B cell (primary cell): Measurements from ENCODE around the gene TSSC4. TPM values are rescaled to one million over a fixed set of nuclear protein-coding genes. Genes with fewer than 3 reads are reported as not detected.

Source experiments
- ATAC-seq: fragments of 200-7000 bp; cut with Tn5 transposase; one replicate; pipeline ENCODE4 v1.10.0; 2021; ENCODE audit warnings: low read depth, mild to moderate bottlenecking, moderate number of reproducible peaks, moderate library complexity
- CTCF ChIA-PET: fragments of 350-600 bp; sonication (Branson Sonifier 250); formaldehyde crosslinking; loops from one replicate; lab custom pipeline; 2021; ENCODE audit warnings: antibody characterized with exemption, inconsistent platforms; lab: Charles Lee
- POLR2A ChIA-PET: fragments of 350-600 bp; sonication (Branson Sonifier 250); formaldehyde crosslinking; loops from one replicate; lab custom pipeline; 2021; ENCODE audit warnings: antibody characterized with exemption; lab: Charles Lee
- DNase-seq: peaks from one replicate; pipeline ENCODE4 v3.0.0; 2013
- H2AFZ ChIP-seq: 2 replicates; pipeline ENCODE4 v1.6.1; 2012; ENCODE audit warnings: mild to moderate bottlenecking, low read depth, low read length; ENCODE audit not compliant: insufficient read depth, poor library complexity, severe bottlenecking
- H3K27ac ChIP-seq, 2 donors: 1 replicate in 1 of 2; 2 replicates in 1 of 2; pipeline ENCODE4 v1.5.1; 2012 to 2013; ENCODE audit warnings: low read length in 2 of 2, mild to moderate bottlenecking in 2 of 2, moderate library complexity in 1 of 2
- H3K27me3 ChIP-seq, 4 experiments: fragments of 200-600 bp in 1 of 4; sonication (generic) in 1 of 4; replicated peaks in 1 of 4; 1 replicate in 2 of 4; 2 replicates in 2 of 4; pipeline versions ENCODE4 v1.6.1 to v1.7.0; 2013 to 2016; ENCODE audit warnings: low read length in 3 of 4, mild to moderate bottlenecking in 2 of 4, mixed read lengths in 1 of 4, moderate library complexity in 1 of 4; ENCODE audit not compliant: insufficient read depth in 4 of 4, control insufficient read depth in 3 of 4; ENCODE audit errors: control extremely low read depth in 1 of 4
- H3K36me3 ChIP-seq, 2 experiments: replicated peaks in 1 of 2; 1 replicate in 1 of 2; 2 replicates in 1 of 2; pipeline versions ENCODE4 v1.6.1 to v1.7.1; 2013; ENCODE audit warnings: low read length in 1 of 2; ENCODE audit not compliant: insufficient read depth in 2 of 2, control insufficient read depth in 1 of 2; ENCODE audit errors: control extremely low read depth in 1 of 2, extremely low read depth in 1 of 2
- H3K4me1 ChIP-seq, 2 donors: fragments of 200-600 bp in 1 of 2; sonication (generic) in 1 of 2; 1 replicate in 1 of 2; 2 replicates in 1 of 2; pipeline versions ENCODE4 v1.5.1 to v1.6.1; 2013 to 2017; ENCODE audit warnings: low read length in 2 of 2; ENCODE audit not compliant: control insufficient read depth in 2 of 2, insufficient read depth in 2 of 2
- H3K4me2 ChIP-seq: replicated peaks from 2 replicates; pipeline ENCODE3; 2012; ENCODE audit warnings: mild to moderate bottlenecking, low read depth, low read length; ENCODE audit not compliant: poor library complexity, severe bottlenecking
- H3K4me3 ChIP-seq, 5 experiments: fragments of 200-600 bp in 1 of 5; sonication (generic) in 1 of 5; 1 replicate in 3 of 5; 2 replicates in 2 of 5; pipeline versions ENCODE4 v1.5.1 to v1.7.0; 2011 to 2016; ENCODE audit warnings: low read length in 4 of 5, mild to moderate bottlenecking in 4 of 5, low read depth in 2 of 5, control low read depth in 1 of 5, moderate library complexity in 1 of 5; ENCODE audit not compliant: insufficient read depth in 1 of 5; ENCODE audit errors: control extremely low read depth in 1 of 5, extremely low read depth in 1 of 5
- H3K79me2 ChIP-seq: fragments of 200-600 bp; sonication (generic); one replicate; pipeline ENCODE4 v1.6.0; 2016; ENCODE audit warnings: low read length; ENCODE audit not compliant: control insufficient read depth, insufficient read depth
- H3K9ac ChIP-seq: fragments of 200-600 bp; sonication (generic); 2 replicates; pipeline ENCODE4 v1.6.1; 2017; ENCODE audit warnings: mild to moderate bottlenecking, low read length, moderate library complexity
- H3K9me3 ChIP-seq, 3 donors: one replicate each; pipeline versions ENCODE4 v1.6.1 to v1.7.1; 2013; ENCODE audit warnings: low read length in 2 of 3; ENCODE audit not compliant: control insufficient read depth in 2 of 3, insufficient read depth in 1 of 3; ENCODE audit errors: control extremely low read depth in 1 of 3
- H4K20me1 ChIP-seq: 2 replicates; pipeline ENCODE4 v1.6.0; 2012; ENCODE audit warnings: mild to moderate bottlenecking, low read length; ENCODE audit not compliant: insufficient read depth, control insufficient read depth, poor library complexity, severe bottlenecking
- H3K27ac Mint-ChIP-seq: one replicate; pipeline ENCODE4 v1.8.0; 2021; ENCODE audit warnings: mixed read lengths
- H3K27me3 Mint-ChIP-seq: one replicate; pipeline ENCODE4 v1.8.0; 2021; ENCODE audit warnings: mixed read lengths
- H3K4me1 Mint-ChIP-seq: one replicate; pipeline ENCODE4 v1.8.0; 2021; ENCODE audit warnings: mixed read lengths
- H3K4me3 Mint-ChIP-seq: one replicate; pipeline ENCODE4 v1.8.0; 2021; ENCODE audit warnings: mixed read lengths
- H3K9me3 Mint-ChIP-seq: one replicate; pipeline ENCODE4 v1.8.0; 2022; ENCODE audit warnings: mixed read lengths; ENCODE audit not compliant: insufficient read depth
- EZH2 ChIP-seq: IDR thresholded peaks from 2 replicates; pipeline ENCODE4 v1.6.1; 2012; ENCODE audit warnings: borderline replicate concordance, low read depth, mild to moderate bottlenecking, moderate library complexity, low read length; ENCODE audit not compliant: insufficient read depth, poor library complexity, severe bottlenecking
- WGBS: methylation state at CpG from one replicate; pipeline ENCODE4 v1.1.5; 2013; ENCODE audit warnings: missing lambda C conversion rate; ENCODE audit not compliant: insufficient coverage; 5-methylcytosine and 5-hydroxymethylcytosine counted together
- intact Hi-C: fragments of 100-400 bp; cut with micrococcal nuclease; formaldehyde crosslinking; loops from one replicate; pipeline ENCODE4 v1.10.0; 2022
- polyA plus RNA-seq: library from polyadenylated mRNA; depleted of rRNA; stranded (reverse); fragments of >200 nt; gene quantifications from 2 replicates; pipeline ENCODE4 v1.2.3, GENCODE V29; 2012
- total RNA-seq, 2 donors: library from RNA; stranded (reverse); fragments of 120-200 nt in 1 of 2; gene quantifications; 1 replicate in 1 of 2; 2 replicates in 1 of 2; pipeline versions ENCODE4 v1.2.3 to v1.2.4, GENCODE V29; 2013 to 2022
- TF ChIP-seq, protein P1 (sequence below): fragments of 200-600 bp; IDR thresholded peaks from one replicate; pipeline ENCODE4 v1.8.0; 2022; ENCODE audit warnings: antibody characterized with exemption, mild to moderate bottlenecking

Gene TSSC4
- total and polyA plus RNA-seq, 2 donors (not counting 1 experiment from before 2014, with no cell fraction given): 49.4 to 57.5 TPM

DNA sequence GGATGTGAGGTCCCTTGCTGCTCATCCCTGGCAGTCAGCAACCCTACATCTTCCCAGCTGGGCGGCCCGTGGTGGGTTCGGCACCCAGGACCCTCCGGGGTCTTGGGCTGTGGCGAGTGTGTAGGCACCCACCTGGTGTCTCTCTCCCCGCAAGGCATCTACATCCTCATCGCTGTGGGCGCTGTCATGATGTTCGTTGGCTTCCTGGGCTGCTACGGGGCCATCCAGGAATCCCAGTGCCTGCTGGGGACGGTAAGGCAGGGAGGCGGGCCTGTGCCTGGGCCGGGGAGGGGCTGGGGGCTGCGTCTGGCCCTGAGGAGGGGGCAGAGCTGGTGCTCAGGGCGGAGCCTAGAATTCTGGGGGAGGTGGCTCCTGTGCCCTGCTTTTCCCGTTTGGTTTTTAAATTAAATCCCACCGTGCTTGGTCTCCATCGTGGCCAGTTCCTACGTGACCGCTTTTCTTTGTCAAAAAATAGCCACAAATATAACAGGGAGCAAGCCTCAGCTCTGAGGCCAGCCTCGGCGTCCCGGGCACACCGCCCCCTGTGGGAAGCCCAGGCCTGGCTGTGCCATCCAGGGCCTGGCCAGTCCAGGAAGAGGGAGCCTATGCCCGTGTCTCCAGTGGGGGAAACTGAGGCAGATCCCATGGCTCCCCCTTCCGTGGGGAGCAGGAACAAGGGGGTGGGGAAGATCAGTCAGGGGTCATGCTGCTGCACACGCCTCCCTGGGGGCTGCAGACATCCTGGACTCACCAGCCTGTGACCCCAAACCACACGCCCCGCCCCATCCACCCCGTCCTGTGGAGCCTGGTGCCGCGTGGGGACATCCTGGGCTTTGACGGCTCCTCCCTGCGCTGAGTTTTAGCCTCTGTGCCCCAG is 6.4 kb upstream of the TSSC4 start:
- H3K27ac ChIP-seq: peak overlapping the region; percentile 66 to 72
- peaks cover 73% of the 10 kb centered on the region for H4K20me1 ChIP-seq
- peak; percentile 85 for ATAC-seq
- no peaks in the 10 kb centered on the region for H3K27me3 ChIP-seq
- H3K9me3 ChIP-seq: peaks cover 0 to 3% (median 0%) of the 10 kb centered on the region in 3 donors
- no peak overlapping the region for H2AFZ ChIP-seq
- H3K27ac Mint-ChIP-seq: peak overlapping the region; percentile 84
- TF ChIP-seq, protein P1, sequence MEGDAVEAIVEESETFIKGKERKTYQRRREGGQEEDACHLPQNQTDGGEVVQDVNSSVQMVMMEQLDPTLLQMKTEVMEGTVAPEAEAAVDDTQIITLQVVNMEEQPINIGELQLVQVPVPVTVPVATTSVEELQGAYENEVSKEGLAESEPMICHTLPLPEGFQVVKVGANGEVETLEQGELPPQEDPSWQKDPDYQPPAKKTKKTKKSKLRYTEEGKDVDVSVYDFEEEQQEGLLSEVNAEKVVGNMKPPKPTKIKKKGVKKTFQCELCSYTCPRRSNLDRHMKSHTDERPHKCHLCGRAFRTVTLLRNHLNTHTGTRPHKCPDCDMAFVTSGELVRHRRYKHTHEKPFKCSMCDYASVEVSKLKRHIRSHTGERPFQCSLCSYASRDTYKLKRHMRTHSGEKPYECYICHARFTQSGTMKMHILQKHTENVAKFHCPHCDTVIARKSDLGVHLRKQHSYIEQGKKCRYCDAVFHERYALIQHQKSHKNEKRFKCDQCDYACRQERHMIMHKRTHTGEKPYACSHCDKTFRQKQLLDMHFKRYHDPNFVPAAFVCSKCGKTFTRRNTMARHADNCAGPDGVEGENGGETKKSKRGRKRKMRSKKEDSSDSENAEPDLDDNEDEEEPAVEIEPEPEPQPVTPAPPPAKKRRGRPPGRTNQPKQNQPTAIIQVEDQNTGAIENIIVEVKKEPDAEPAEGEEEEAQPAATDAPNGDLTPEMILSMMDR: no peak
- no peak for TF ChIP-seq EZH2
- H3K27me3 Mint-ChIP-seq: no peaks in the 10 kb centered on the region
- intact Hi-C loops: loop anchor here (1.0 kb wide), 1 partner anchor 9 kb away; no protein-coding TSS in a partner anchor
- H3K4me3 Mint-ChIP-seq: peak overlapping the region; percentile 60
- H3K4me1 Mint-ChIP-seq: peaks cover 60% of the 10 kb centered on the region
- peak; percentile 85 for DNase-seq
- peaks cover 69 to 78% of the 10 kb centered on the region in 2 donors for H3K4me1 ChIP-seq
- peaks cover 76% of the 10 kb centered on the region for H3K79me2 ChIP-seq
- peak overlapping the region; percentile 35 for H3K9ac ChIP-seq
- peak overlapping the region; percentile 72 for H3K4me2 ChIP-seq
- H3K4me3 ChIP-seq: peak overlapping the region in 3 of 5 experiments; percentile 23 to 40 (median 40)
- POLR2A ChIA-PET: interaction anchor here (0.6 to 1.3 kb wide), 3 partner anchors 10 to 623 kb away, joined by 4 to 12 read pairs (median 10); partner anchors contain the start of gene CD81
- no peaks in the 10 kb centered on the region for H3K9me3 Mint-ChIP-seq
- CTCF ChIA-PET: interaction anchor here (1.9 kb wide), 1 partner anchor 90 kb away, joined by 4 read pairs; no protein-coding TSS in a partner anchor
- WGBS: 28% methylated on average over 31 of the region's 34 CpGs
- peaks cover 0 to 56% of the 10 kb centered on the region in 2 experiments for H3K36me3 ChIP-seq
